Activated CD8-positive, alpha-beta T cell treated with anti-CD3 and anti-CD28 coated beads, Interleukin-2, amount 10 ng/mL, durations not matched to agents 7 days and 5 days (primary cell): Measurements from ENCODE around the gene LRRC3C. TPM values are rescaled to one million over a fixed set of nuclear protein-coding genes. Genes with fewer than 3 reads are reported as not detected.
A peak's percentile ranks its signal among the peaks of the same experiment; 100 is the strongest.

Source experiments
- ATAC-seq: fragments of 150-1000 bp; cut with Tn5 transposase; one replicate; pipeline ENCODE4 v1.10.0; 2021; ENCODE audit warnings: moderate library complexity
- CTCF ChIA-PET: fragments of 350-600 bp; sonication (Branson Sonifier 250); formaldehyde crosslinking; loops from one replicate; lab custom pipeline; 2021; ENCODE audit warnings: antibody characterized with exemption; lab: Charles Lee
- POLR2A ChIA-PET: fragments of 350-600 bp; sonication (Branson Sonifier 250); formaldehyde crosslinking; loops from one replicate; lab custom pipeline; 2021; ENCODE audit warnings: antibody characterized with exemption; lab: Charles Lee
- DNase-seq: peaks from one replicate; pipeline ENCODE4 v3.0.0-alpha.2; 2020
- H3K27ac Mint-ChIP-seq: one replicate; pipeline ENCODE4 v1.8.0; 2021; ENCODE audit warnings: mild to moderate bottlenecking, mixed read lengths
- H3K27me3 Mint-ChIP-seq: one replicate; pipeline ENCODE4 v1.8.0; 2021; ENCODE audit warnings: low read depth, mixed read lengths
- H3K36me3 Mint-ChIP-seq: one replicate; pipeline ENCODE4 v1.8.0; 2021; ENCODE audit warnings: low read depth, mixed read lengths
- H3K4me1 Mint-ChIP-seq: one replicate; pipeline ENCODE4 v1.8.0; 2021; ENCODE audit warnings: low read depth, mixed read lengths
- H3K4me3 Mint-ChIP-seq: one replicate; pipeline ENCODE4 v1.8.0; 2021; ENCODE audit warnings: mild to moderate bottlenecking, mixed read lengths
- H3K9me3 Mint-ChIP-seq: one replicate; pipeline ENCODE4 v1.8.0; 2022; ENCODE audit warnings: mixed read lengths; ENCODE audit not compliant: insufficient read depth
- total RNA-seq, 2 experiments: library from RNA; stranded (reverse); gene quantifications; one replicate each; pipeline ENCODE4 v1.2.3, GENCODE V29; 2021

The LRRC3C gene
- total RNA-seq, 2 experiments from 2014 or later, result not detected

GRCh38 chr17:39979893-39980350 lies 52.4 kb downstream of the LRRC3C start:
- ChIA-PET POLR2A (interaction anchor here (0.6 to 2.3 kb wide), 15 partner anchors 11 to 292 kb away, joined by 3 to 16 read pairs (median 6); partner anchors contain the start of genes GSDMA, MED24, PGAP3 and WIPF2), CTCF (interaction anchor here (0.8 to 5.4 kb wide), 24 partner anchors 9 to 358 kb away, joined by 3 to 115 read pairs (median 6); partner anchors contain the start of genes GSDMA, LRRC3C, MED24 and ORMDL3)
- ATAC-seq, result peak; percentile 15
- Mint-ChIP-seq H3K4me1 (peaks cover 31% of the 10 kb centered on the region), H3K27me3 (peaks cover 10% of the 10 kb centered on the region), H3K36me3 (peaks cover 10% of the 10 kb centered on the region), H3K4me3 (peak overlapping the region; percentile 92), H3K9me3 (no peaks in the 10 kb centered on the region), H3K27ac (peak overlapping the region; percentile 92)
- no peak for DNase-seq

GRCh38 chr17:39980351-39981206 lies 53.0 kb downstream of the LRRC3C start, which contains the start of gene PSMD3:
Gene PSMD3 (plus strand): TSS chr17:39980807. CDS start chr17:39980971, 164 bp downstream.
- Mint-ChIP-seq H3K4me3 (peak within 1 kb of the TSS; percentile 92), H3K36me3 (peaks cover 16% of the 10 kb centered on the region), H3K27ac (peak within 1 kb of the TSS; percentile 92), H3K4me1 (peaks cover 31% of the 10 kb centered on the region), H3K9me3 (no peaks in the 10 kb centered on the region), H3K27me3 (peaks cover 10% of the 10 kb centered on the region)
- DNase-seq (peak; percentile 99), ATAC-seq (peak; percentile 98)
- POLR2A ChIA-PET, result interaction anchor here (0.6 to 2.3 kb wide), 15 partner anchors 12 to 293 kb away, joined by 3 to 16 read pairs (median 6); partner anchors contain the start of genes GSDMA, MED24, PGAP3 and WIPF2
- CTCF ChIA-PET, result interaction anchor here (0.6 to 5.4 kb wide), 32 partner anchors 9 to 358 kb away, joined by 3 to 115 read pairs (median 4); partner anchors contain the start of genes GSDMA, LRRC3C, MED24 and MIEN1

- ATAC-seq, result no peak
- Mint-ChIP-seq H3K9me3 (no peaks in the 10 kb centered on the region), H3K4me1 (peaks cover 31% of the 10 kb centered on the region), H3K36me3 (peaks cover 22% of the 10 kb centered on the region), H3K4me3 (peak overlapping the region; percentile 92), H3K27ac (peak overlapping the region; percentile 92), H3K27me3 (peaks cover 10% of the 10 kb centered on the region)
- ChIA-PET POLR2A (interaction anchor here (1.0 to 2.3 kb wide), 12 partner anchors 13 to 252 kb away, joined by 3 to 16 read pairs (median 6); partner anchors contain the start of genes GSDMA and MED24), CTCF (interaction anchor here (0.6 to 5.4 kb wide), 27 partner anchors 9 to 359 kb away, joined by 3 to 115 read pairs (median 5); partner anchors contain the start of genes GSDMA, LRRC3C, MIEN1 and ORMDL3)
- DNase-seq, result no peak
Measured at GRCh38 chr17:39981207-39981741, 53.7 kb downstream of the LRRC3C start.

GRCh38 chr17:39981766-39982375 lies 54.3 kb downstream of the LRRC3C start:
- Mint-ChIP-seq H3K4me1 (peaks cover 31% of the 10 kb centered on the region), H3K4me3 (peak overlapping the region; percentile 92), H3K9me3 (no peaks in the 10 kb centered on the region), H3K36me3 (peaks cover 28% of the 10 kb centered on the region), H3K27me3 (peaks cover 10% of the 10 kb centered on the region), H3K27ac (peak overlapping the region; percentile 92)
- ATAC-seq (no peak), DNase-seq (no peak)
- POLR2A ChIA-PET, result interaction anchor here (0.7 to 2.3 kb wide), 4 partner anchors 23 to 158 kb away, joined by 3 to 8 read pairs (median 3); partner anchors contain the start of genes CASC3 and MSL1
- CTCF ChIA-PET, result interaction anchor here (0.9 to 5.4 kb wide), 8 partner anchors 9 to 360 kb away, joined by 3 to 115 read pairs (median 16); partner anchors contain the start of genes GSDMA, LRRC3C and ORMDL3

GRCh38 chr17:39988206-39988810 lies 60.8 kb downstream of the LRRC3C start:
- Mint-ChIP-seq H3K4me1 (peaks cover 5% of the 10 kb centered on the region), H3K27me3 (no peaks in the 10 kb centered on the region), H3K9me3 (no peaks in the 10 kb centered on the region), H3K4me3 (no peak overlapping the region), H3K27ac (no peak overlapping the region), H3K36me3 (peaks cover 76% of the 10 kb centered on the region)
- ATAC-seq (no peak), DNase-seq (no peak)
- CTCF ChIA-PET, result no interaction called here
- POLR2A ChIA-PET, result no interaction called here

- no peak overlapping the region for H3K27ac Mint-ChIP-seq
- ATAC-seq (no peak), DNase-seq (no peak)
- no peak overlapping the region for H3K4me3 Mint-ChIP-seq
- POLR2A ChIA-PET, result no interaction called here
- peaks cover 73% of the 10 kb centered on the region for H3K36me3 Mint-ChIP-seq
- no peaks in the 10 kb centered on the region for H3K27me3 Mint-ChIP-seq
- CTCF ChIA-PET, result interaction anchor here (0.7 to 0.8 kb wide), 2 partner anchors 19 to 81 kb away, joined by 3 read pairs; no protein-coding TSS in a partner anchor
- no peaks in the 10 kb centered on the region for H3K4me1 Mint-ChIP-seq
- no peaks in the 10 kb centered on the region for H3K9me3 Mint-ChIP-seq
Measured at GRCh38 chr17:39994448-39994847, 66.9 kb downstream of the LRRC3C start.

Other genes with a start within 250 kb of the LRRC3C start
- gene PGAP3, start 239.7 kb upstream of the LRRC3C start, total RNA-seq, result 10 to 100 TPM; 12.3 to 14.7 TPM
- 1 to 10 TPM; 2.1 to 3.0 TPM for gene ERBB2, start 227.7 kb upstream of the LRRC3C start, total RNA-seq
- 10 to 100 TPM; 44.0 to 44.6 TPM for gene MIEN1, start 197.2 kb upstream of the LRRC3C start, total RNA-seq
- gene GRB7, start 189.8 kb upstream of the LRRC3C start, total RNA-seq, result under 1 TPM in 1 of 2 experiments, not detected in 1; 0.37 TPM
- gene IKZF3, start 63.4 kb upstream of the LRRC3C start, total RNA-seq, result 10 to 100 TPM; 31.1 to 31.9 TPM
- gene ZPBP2, start 59.5 kb upstream of the LRRC3C start, total RNA-seq, result not detected
- gene GSDMB, start 9.1 kb upstream of the LRRC3C start, total RNA-seq, result 10 to 100 TPM; 48.6 to 56.7 TPM
- 100 to 1,000 TPM; 151 to 168 TPM for gene ORMDL3, start 131 bp upstream of the LRRC3C start, total RNA-seq
- gene GSDMA, start 35.3 kb downstream of the LRRC3C start, total RNA-seq, result 1 to 10 TPM; 3.3 to 4.5 TPM
- 100 to 1,000 TPM; 104 to 116 TPM for gene PSMD3, start 53.1 kb downstream of the LRRC3C start, total RNA-seq
- not detected for gene CSF3, start 87.7 kb downstream of the LRRC3C start, total RNA-seq
- gene MED24, start 126.7 kb downstream of the LRRC3C start, total RNA-seq, result 10 to 100 TPM; 93.4 to 96.7 TPM
- gene THRA, start 135.2 kb downstream of the LRRC3C start, total RNA-seq, result 1 to 10 TPM; 8.7 to 9.7 TPM
- gene NR1D1, start 172.9 kb downstream of the LRRC3C start, total RNA-seq, result 1 to 10 TPM; 4.1 to 4.9 TPM
- gene MSL1, start 194.2 kb downstream of the LRRC3C start, total RNA-seq, result 10 to 100 TPM; 80.5 to 83.2 TPM
- 10 to 100 TPM; 66.2 to 67.7 TPM for gene CASC3, start 212.8 kb downstream of the LRRC3C start, total RNA-seq
- gene RAPGEFL1, start 249.7 kb downstream of the LRRC3C start, total RNA-seq, result 1 to 10 TPM; 4.8 to 5.3 TPM